NCI-H187 (cell line): ENCODE results near the gene STXBP6.

Source experiments
- DNase-seq, 2 experiments: peaks; one replicate each; lab custom pipeline; 2025; lab: John Stamatoyannopoulos, UW

The STXBP6 gene

GRCh38 chr14:25015761-25016160 lies 34.2 kb downstream of the STXBP6 start:
- no peak for DNase-seq

- DNase-seq = no peak
Observed at GRCh38 chr14:25014440-25014839, 35.5 kb downstream of the STXBP6 start.

- no peak for DNase-seq
Observed at GRCh38 chr14:25011095-25011494, 38.9 kb downstream of the STXBP6 start.

- no peak for DNase-seq
Observed at GRCh38 chr14:25010471-25010870, 39.5 kb downstream of the STXBP6 start.

- no peak for DNase-seq
Observed at GRCh38 chr14:25009891-25010290, 40.1 kb downstream of the STXBP6 start.

- DNase-seq = no peak
Observed at GRCh38 chr14:25007832-25008231, 42.1 kb downstream of the STXBP6 start.

GRCh38 chr14:25006961-25007795 lies 42.8 kb downstream of the STXBP6 start:
- DNase-seq = no peak

- DNase-seq = no peak
Observed at GRCh38 chr14:25006031-25006430, 43.9 kb downstream of the STXBP6 start.

- DNase-seq = no peak
Observed at GRCh38 chr14:25004389-25004809, 45.5 kb downstream of the STXBP6 start.

GRCh38 chr14:25003537-25003936 lies 46.4 kb downstream of the STXBP6 start:
- no peak for DNase-seq

GRCh38 chr14:25001601-25002000 lies 48.3 kb downstream of the STXBP6 start:
- no peak for DNase-seq

- DNase-seq = no peak
Observed at GRCh38 chr14:25001156-25001555, 48.8 kb downstream of the STXBP6 start.

GRCh38 chr14:24999157-24999556 lies 50.8 kb downstream of the STXBP6 start:
- no peak for DNase-seq

GRCh38 chr14:24996930-24997725 lies 52.8 kb downstream of the STXBP6 start:
- DNase-seq = no peak

GRCh38 chr14:24995016-24995415 lies 54.9 kb downstream of the STXBP6 start:
- no peak for DNase-seq

GRCh38 chr14:24993631-24994030 lies 56.3 kb downstream of the STXBP6 start:
- no peak for DNase-seq

GRCh38 chr14:24992624-24993360 lies 57.2 kb downstream of the STXBP6 start:
- DNase-seq = no peak

GRCh38 chr14:24991821-24992220 lies 58.1 kb downstream of the STXBP6 start:
- no peak for DNase-seq

- no peak for DNase-seq
Observed at GRCh38 chr14:24991288-24991687, 58.7 kb downstream of the STXBP6 start.

- no peak for DNase-seq
Observed at GRCh38 chr14:24990773-24991172, 59.2 kb downstream of the STXBP6 start.

GRCh38 chr14:24990050-24990449 lies 59.9 kb downstream of the STXBP6 start:
- DNase-seq = no peak

GRCh38 chr14:24988760-24989159 lies 61.2 kb downstream of the STXBP6 start:
- DNase-seq = no peak
